ENCODE results near the gene EPB41L5.

DNA sequence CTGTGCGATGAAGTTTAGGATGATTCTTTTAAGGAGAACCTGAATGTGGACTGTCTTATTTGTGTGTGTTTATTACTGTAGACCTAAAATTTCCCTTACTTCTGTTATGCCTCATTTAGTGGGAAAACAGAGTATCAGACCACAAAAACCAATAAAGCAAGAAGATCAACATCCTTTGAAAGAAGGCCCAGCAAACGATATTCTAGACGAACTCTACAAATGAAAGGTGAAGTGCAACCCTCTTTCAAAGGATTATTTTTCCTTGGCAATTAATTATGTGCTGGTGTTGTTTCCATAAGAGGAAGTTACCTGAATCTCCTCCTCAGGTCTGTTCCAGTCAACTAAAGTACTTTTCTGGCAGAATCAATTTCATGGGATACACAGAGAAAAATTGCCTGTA lies 78.6 kb downstream of the EPB41L5 start:
- TF ChIP-seq POLR2AphosphoS5 (IDR thresholded peaks at IDR 0.05; ENCODE audit: borderline replicate concordance, low read depth, low read length), result no peak
- no peak for TF ChIP-seq EZH2 (IDR thresholded peaks at IDR 0.05)
- no peak for TF ChIP-seq FOXP2 (optimal IDR thresholded peaks at IDR 0.05; ENCODE audit: control extremely low read depth, extremely low read length, insufficient read depth)

Measured in SK-N-MC (cell line).